WTC11 (cell line): ENCODE measurements around the gene MEIS1. TPM values are rescaled to one million over a fixed set of nuclear protein-coding genes. Genes with fewer than 3 reads are reported as not detected.

ENCODE experiments used
- ATAC-seq: fragments of 200-7000 bp; cut with Tn5 transposase; 2 replicates; pipeline ENCODE4 v1.10.0; 2021; ENCODE audit warnings: mild to moderate bottlenecking, moderate library complexity
- Bru-seq: library from RNA; stranded (reverse); fragments of 400-500 nt; gene quantifications from one replicate; lab custom pipeline; 2021; lab: Mats Ljungman, UMichigan
- CTCF ChIA-PET: fragments of 300-600 bp; sonication (Branson Sonifier 250); formaldehyde crosslinking; loops from one replicate; lab custom pipeline; 2021; ENCODE audit warnings: antibody characterized with exemption; lab: Charles Lee
- POLR2A ChIA-PET: fragments of 350-600 bp; sonication (Branson Sonifier 250); formaldehyde crosslinking; loops from one replicate; lab custom pipeline; 2021; ENCODE audit warnings: antibody characterized with exemption; lab: Charles Lee
- DNase-seq: peaks from one replicate; pipeline ENCODE4 v3.0.0; 2021; ENCODE audit warnings: low spot score
- H3K27ac Mint-ChIP-seq: 2 replicates; pipeline ENCODE4 v1.8.0; 2021; ENCODE audit warnings: mixed read lengths
- H3K27me3 Mint-ChIP-seq: 2 replicates; pipeline ENCODE4 v1.8.0; 2021; ENCODE audit warnings: low read depth, mild to moderate bottlenecking, moderate library complexity, mixed read lengths
- H3K36me3 Mint-ChIP-seq: 2 replicates; pipeline ENCODE4 v1.8.0; 2021; ENCODE audit warnings: mixed read lengths
- H3K4me1 Mint-ChIP-seq: 2 replicates; pipeline ENCODE4 v1.8.0; 2022; ENCODE audit warnings: mixed read lengths
- H3K4me3 Mint-ChIP-seq: 2 replicates; pipeline ENCODE4 v1.8.0; 2021; ENCODE audit warnings: mild to moderate bottlenecking, moderate library complexity, mixed read lengths
- H3K9me3 Mint-ChIP-seq: 2 replicates; pipeline ENCODE4 v1.8.0; 2021; ENCODE audit warnings: mixed read lengths
- AR ChIP-seq: fragments of 250-450 bp; sonication (Bioruptor Pico); IDR thresholded peaks from 2 replicates; pipeline ENCODE4 v1.9.0; 2021; ENCODE audit warnings: mild to moderate bottlenecking
- ATF3 ChIP-seq: sonication (generic); formaldehyde crosslinking; conservative IDR thresholded peaks from 2 replicates; pipeline ENCODE4 v1.8.1; 2022; ENCODE audit warnings: mild to moderate bottlenecking, missing genetic modification reagents
- CREM ChIP-seq: sonication (generic); formaldehyde crosslinking; IDR thresholded peaks from 2 replicates; pipeline ENCODE4 v1.8.1; 2022; ENCODE audit warnings: mild to moderate bottlenecking, missing genetic modification reagents, moderate library complexity
- E2F1 ChIP-seq: sonication (generic); formaldehyde crosslinking; IDR thresholded peaks from 2 replicates; pipeline ENCODE4 v1.8.0; 2022; ENCODE audit warnings: mild to moderate bottlenecking, missing genetic modification reagents
- ELF4 ChIP-seq: sonication (generic); formaldehyde crosslinking; IDR thresholded peaks from 2 replicates; pipeline ENCODE4 v1.8.1; 2022; ENCODE audit warnings: low read depth, mild to moderate bottlenecking, moderate library complexity, missing genetic modification reagents
- ETV6 ChIP-seq: sonication (generic); formaldehyde crosslinking; IDR thresholded peaks from 2 replicates; pipeline ENCODE4 v1.8.1; 2022; ENCODE audit warnings: mild to moderate bottlenecking, missing genetic modification reagents
- FOXK1 ChIP-seq: sonication (generic); formaldehyde crosslinking; IDR thresholded peaks from 2 replicates; pipeline ENCODE4 v1.8.0; 2022; ENCODE audit warnings: mild to moderate bottlenecking, moderate library complexity, missing genetic modification reagents
- GABPB1 ChIP-seq: sonication (generic); formaldehyde crosslinking; IDR thresholded peaks from 2 replicates; pipeline ENCODE4 v1.8.1; 2023; ENCODE audit warnings: mild to moderate bottlenecking, missing genetic modification reagents
- GRHL2 ChIP-seq: fragments of 250-450 bp; sonication (Bioruptor Pico); IDR thresholded peaks from 2 replicates; pipeline ENCODE4 v1.8.0; 2022; ENCODE audit warnings: mild to moderate bottlenecking, moderate library complexity; ENCODE audit not compliant: insufficient replicate concordance, severe bottlenecking
- GTF2I ChIP-seq: fragments of 250-450 bp; sonication (Bioruptor Pico); conservative IDR thresholded peaks from 2 replicates; pipeline ENCODE4 v1.4.0; 2021; ENCODE audit warnings: mild to moderate bottlenecking
- IRF2 ChIP-seq: sonication (generic); formaldehyde crosslinking; IDR thresholded peaks from 2 replicates; pipeline ENCODE4 v1.8.0; 2022; ENCODE audit warnings: low read depth, missing genetic modification reagents, borderline replicate concordance
- NR1H2 ChIP-seq: sonication (generic); formaldehyde crosslinking; IDR thresholded peaks from 2 replicates; pipeline ENCODE4 v1.9.0; 2021; ENCODE audit warnings: mild to moderate bottlenecking, moderate library complexity, missing genetic modification reagents
- NR3C1 ChIP-seq: sonication (generic); formaldehyde crosslinking; conservative IDR thresholded peaks from 2 replicates; pipeline ENCODE4 v1.8.1; 2023; ENCODE audit warnings: low read depth, mild to moderate bottlenecking, missing genetic modification reagents
- SOX15 ChIP-seq: fragments of 250-450 bp; sonication (Bioruptor Pico); IDR thresholded peaks from 2 replicates; pipeline ENCODE4 v1.9.0; 2021; ENCODE audit warnings: mild to moderate bottlenecking
- SP1 ChIP-seq: sonication (generic); formaldehyde crosslinking; conservative IDR thresholded peaks from 2 replicates; pipeline ENCODE4 v1.8.1; 2022; ENCODE audit warnings: missing genetic modification reagents
- TP53 ChIP-seq: sonication (generic); formaldehyde crosslinking; IDR thresholded peaks from 2 replicates; pipeline ENCODE4 v1.8.1; 2023; ENCODE audit warnings: mild to moderate bottlenecking, missing genetic modification reagents
- ZBTB21 ChIP-seq: sonication (generic); formaldehyde crosslinking; IDR thresholded peaks from 2 replicates; pipeline ENCODE4 v1.8.1; 2023; ENCODE audit warnings: mild to moderate bottlenecking, missing genetic modification reagents, borderline replicate concordance
- ZBTB43 ChIP-seq: sonication (generic); formaldehyde crosslinking; IDR thresholded peaks from 2 replicates; pipeline ENCODE4 v1.8.1; 2023; ENCODE audit warnings: mild to moderate bottlenecking, missing genetic modification reagents
- ZNF219 ChIP-seq: sonication (generic); formaldehyde crosslinking; IDR thresholded peaks from 2 replicates; pipeline ENCODE4 v1.8.0; 2023; ENCODE audit warnings: missing genetic modification reagents, mild to moderate bottlenecking, borderline replicate concordance
- ZNF263 ChIP-seq: sonication (generic); formaldehyde crosslinking; IDR thresholded peaks from 2 replicates; pipeline ENCODE4 v1.8.1; 2022; ENCODE audit warnings: low read depth, mild to moderate bottlenecking, moderate library complexity, missing genetic modification reagents
- ZNF423 ChIP-seq: fragments of 250-450 bp; sonication (Bioruptor Pico); IDR thresholded peaks from 2 replicates; pipeline ENCODE4 v2.1.2; 2022; ENCODE audit warnings: mild to moderate bottlenecking, moderate library complexity
- ZNF425 ChIP-seq: fragments of 250-450 bp; sonication (Bioruptor Pico); conservative IDR thresholded peaks from 2 replicates; pipeline ENCODE4 v1.9.0; 2021; ENCODE audit warnings: mild to moderate bottlenecking
- long read RNA-seq, 3 experiments: library from RNA in 1 of 3; library from capped mRNA in 1 of 3; library from polyadenylated mRNA in 1 of 3; unstranded in 2 of 3; stranded (forward) in 1 of 3; transcript quantifications; one replicate each; pipeline ENCODE4 v2.0.0, GENCODE V29; 2021
- total RNA-seq: library from RNA; stranded (reverse); gene quantifications from 3 replicates; pipeline ENCODE4 v1.2.3, GENCODE V29; 2021

Gene MEIS1
- total RNA-seq (0.30 to 0.48 TPM (median 0.39 TPM) in 3 replicates), Bru-seq, nascent RNA (percentile 18 among the genes with signal in this experiment)
- long read RNA-seq, experiment 1 = 0 reads
- long read RNA-seq, experiment 2 = 0 reads
- long read RNA-seq, experiment 3 = 0 reads

- ATAC-seq (peak; percentile 34), DNase-seq (peak; percentile 78)
- H3K27me3 Mint-ChIP-seq = peaks cover 100% of the 10 kb centered on the region
- TF ChIP-seq ZBTB43 (CRISPR knock-in tag) (peak; percentile 100), IRF2 (CRISPR knock-in tag) (no peak), GABPB1 (CRISPR knock-in tag) (peak; percentile 84), SOX15 (no peak), NR3C1 (CRISPR knock-in tag) (no peak), SP1 (CRISPR knock-in tag) (0 out of 2 replicates have a peak, but pooled peaks have one; percentile 24)
- no peaks in the 10 kb centered on the region for H3K9me3 Mint-ChIP-seq
- no peaks in the 10 kb centered on the region for H3K36me3 Mint-ChIP-seq
- peaks cover 58% of the 10 kb centered on the region for H3K4me1 Mint-ChIP-seq
- H3K27ac Mint-ChIP-seq = no peak within 1 kb of the TSS
- CTCF ChIA-PET = interaction anchor here (0.6 to 5.8 kb wide), 5 partner anchors 10 to 636 kb away, joined by 3 to 81 read pairs (median 8); no protein-coding TSS in a partner anchor
- H3K4me3 Mint-ChIP-seq = peak within 1 kb of the TSS; percentile 97
- POLR2A ChIA-PET = interaction anchor here (1.0 to 1.5 kb wide), 2 partner anchors 12 to 142 kb away, joined by 3 to 4 read pairs; no protein-coding TSS in a partner anchor
Observed at GRCh38 chr2:66434679-66435548, at the start of gene MEIS1. Gene MEIS1, plus strand, starts transcription at chr2:66435125. Its CDS starts 732 bp downstream, at chr2:66435857.

GRCh38 chr2:66387016-66387753, 47.7 kb upstream of the MEIS1 start:
- Mint-ChIP-seq H3K27me3 (no peaks in the 10 kb centered on the region), H3K4me3 (no peak overlapping the region), H3K4me1 (peaks cover 32% of the 10 kb centered on the region), H3K36me3 (peaks cover under 1% of the 10 kb centered on the region; the same call in 1 of the 2 replicates), H3K27ac (no peak overlapping the region), H3K9me3 (peaks cover under 1% of the 10 kb centered on the region; the same call in 1 of the 2 replicates)
- POLR2A ChIA-PET = no interaction called here
- DNase-seq = no peak
- CTCF ChIA-PET = interaction anchor here (1.1 kb wide), 1 partner anchor 676 kb away, joined by 3 read pairs; no protein-coding TSS in a partner anchor
- ATAC-seq = no peak
- TF ChIP-seq CREM (CRISPR knock-in tag) = no peak
- no peak for TF ChIP-seq ETV6 (CRISPR knock-in tag)
- TF ChIP-seq SOX15 = no peak
- no peak for TF ChIP-seq ZNF263 (CRISPR knock-in tag)
- no peak for TF ChIP-seq TP53 (CRISPR knock-in tag)
- no peak for TF ChIP-seq GRHL2 (CRISPR knock-in tag)
- no peak for TF ChIP-seq GTF2I (CRISPR knock-in tag)
- no peak for TF ChIP-seq ELF4 (CRISPR knock-in tag)
- TF ChIP-seq ZNF423 (CRISPR knock-in tag) = no peak
- no peak for TF ChIP-seq ZNF219 (CRISPR knock-in tag)
- no peak for TF ChIP-seq ZBTB21 (CRISPR knock-in tag)
- TF ChIP-seq NR1H2 = no peak
- TF ChIP-seq ZNF425 = no peak
- TF ChIP-seq E2F1 (CRISPR knock-in tag) = no peak
- no peak for TF ChIP-seq FOXK1 (CRISPR knock-in tag)
- no peak for TF ChIP-seq AR (CRISPR knock-in tag)
- TF ChIP-seq ATF3 (CRISPR knock-in tag) = no peak
- TF ChIP-seq ZBTB43 (CRISPR knock-in tag) = no peak
